ENCODE measurements around the gene INHA.

Gene INHA

GRCh38 chr2:219575566-219576504 lies 3.7 kb downstream of the INHA start:
- no peak for TF ChIP-seq CTCF (IDR thresholded peaks at IDR 0.05)

- TF ChIP-seq CTCF (IDR thresholded peaks at IDR 0.05): no peak
Observed at GRCh38 chr2:219576505-219577388, 4.6 kb downstream of the INHA start.

GRCh38 chr2:219578811-219579613 lies 6.9 kb downstream of the INHA start:
- TF ChIP-seq CTCF (IDR thresholded peaks at IDR 0.05): no peak

- TF ChIP-seq CTCF (IDR thresholded peaks at IDR 0.05): no peak
Observed at GRCh38 chr2:219581346-219581745, 9.2 kb downstream of the INHA start.

GRCh38 chr2:219591091-219591490 lies 19.0 kb downstream of the INHA start:
- TF ChIP-seq CTCF (IDR thresholded peaks at IDR 0.05): no peak

GRCh38 chr2:219592736-219593135 lies 20.6 kb downstream of the INHA start:
- no peak for TF ChIP-seq CTCF (IDR thresholded peaks at IDR 0.05)

- no peak for TF ChIP-seq CTCF (IDR thresholded peaks at IDR 0.05)
Observed at GRCh38 chr2:219593154-219593553, 21.0 kb downstream of the INHA start.
